ENCODE data around the gene GABRG3.

GABRG3 gene

GRCh38 chr15:27166917-27167316 lies 195.9 kb downstream of the GABRG3 start:
- TF ChIP-seq TOX (CRISPR knock-in tag; IDR thresholded peaks at IDR 0.05; ENCODE audit: borderline replicate concordance): no peak
- TF ChIP-seq ZFP3 (CRISPR knock-in tag; IDR thresholded peaks at IDR 0.05): no peak
- no peak for TF ChIP-seq BACH2 (CRISPR knock-in tag; IDR thresholded peaks at IDR 0.05; ENCODE audit: borderline replicate concordance)
- TF ChIP-seq ZFP30 (CRISPR knock-in tag; IDR thresholded peaks at IDR 0.05): no peak
- TF ChIP-seq, protein P1, sequence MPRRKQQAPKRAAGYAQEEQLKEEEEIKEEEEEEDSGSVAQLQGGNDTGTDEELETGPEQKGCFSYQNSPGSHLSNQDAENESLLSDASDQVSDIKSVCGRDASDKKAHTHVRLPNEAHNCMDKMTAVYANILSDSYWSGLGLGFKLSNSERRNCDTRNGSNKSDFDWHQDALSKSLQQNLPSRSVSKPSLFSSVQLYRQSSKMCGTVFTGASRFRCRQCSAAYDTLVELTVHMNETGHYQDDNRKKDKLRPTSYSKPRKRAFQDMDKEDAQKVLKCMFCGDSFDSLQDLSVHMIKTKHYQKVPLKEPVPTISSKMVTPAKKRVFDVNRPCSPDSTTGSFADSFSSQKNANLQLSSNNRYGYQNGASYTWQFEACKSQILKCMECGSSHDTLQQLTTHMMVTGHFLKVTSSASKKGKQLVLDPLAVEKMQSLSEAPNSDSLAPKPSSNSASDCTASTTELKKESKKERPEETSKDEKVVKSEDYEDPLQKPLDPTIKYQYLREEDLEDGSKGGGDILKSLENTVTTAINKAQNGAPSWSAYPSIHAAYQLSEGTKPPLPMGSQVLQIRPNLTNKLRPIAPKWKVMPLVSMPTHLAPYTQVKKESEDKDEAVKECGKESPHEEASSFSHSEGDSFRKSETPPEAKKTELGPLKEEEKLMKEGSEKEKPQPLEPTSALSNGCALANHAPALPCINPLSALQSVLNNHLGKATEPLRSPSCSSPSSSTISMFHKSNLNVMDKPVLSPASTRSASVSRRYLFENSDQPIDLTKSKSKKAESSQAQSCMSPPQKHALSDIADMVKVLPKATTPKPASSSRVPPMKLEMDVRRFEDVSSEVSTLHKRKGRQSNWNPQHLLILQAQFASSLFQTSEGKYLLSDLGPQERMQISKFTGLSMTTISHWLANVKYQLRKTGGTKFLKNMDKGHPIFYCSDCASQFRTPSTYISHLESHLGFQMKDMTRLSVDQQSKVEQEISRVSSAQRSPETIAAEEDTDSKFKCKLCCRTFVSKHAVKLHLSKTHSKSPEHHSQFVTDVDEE (CRISPR knock-in tag; IDR thresholded peaks at IDR 0.05): no peak
- no peak for TF ChIP-seq ESRRG (CRISPR knock-in tag; IDR thresholded peaks at IDR 0.05)
- TF ChIP-seq ZNF70 (CRISPR knock-in tag; IDR thresholded peaks at IDR 0.05): no peak
- no peak for TF ChIP-seq CREB5 (CRISPR knock-in tag; IDR thresholded peaks at IDR 0.05; ENCODE audit: low read depth)
- no peak for TF ChIP-seq POU6F1 (CRISPR knock-in tag; IDR thresholded peaks at IDR 0.05; ENCODE audit: borderline replicate concordance, low read depth)
- no peak for ATAC-seq

- TF ChIP-seq TCF4 (CRISPR knock-in tag; IDR thresholded peaks at IDR 0.05; ENCODE audit: borderline replicate concordance): no peak
- no peak for ATAC-seq
These were observed 196.8 kb downstream of the GABRG3 start for GRCh38 chr15:27167738-27168137.

GRCh38 chr15:27170851-27171250 lies 199.9 kb downstream of the GABRG3 start:
- no peak for ATAC-seq
- TF ChIP-seq RARB (CRISPR knock-in tag; IDR thresholded peaks at IDR 0.05) (no peak), CREB5 (CRISPR knock-in tag; IDR thresholded peaks at IDR 0.05; ENCODE audit: low read depth) (no peak), ZC3H10 (CRISPR knock-in tag; IDR thresholded peaks at IDR 0.05) (no peak), ZNF8 (CRISPR knock-in tag; IDR thresholded peaks at IDR 0.05) (no peak), TCF4 (CRISPR knock-in tag; IDR thresholded peaks at IDR 0.05; ENCODE audit: borderline replicate concordance) (no peak), ZNF70 (CRISPR knock-in tag; IDR thresholded peaks at IDR 0.05) (no peak), CSDC2 (CRISPR knock-in tag; IDR thresholded peaks at IDR 0.05) (no peak), SNAI2 (CRISPR knock-in tag; IDR thresholded peaks at IDR 0.05) (no peak), GLIS3 (CRISPR knock-in tag; IDR thresholded peaks at IDR 0.05) (no peak), PATZ1 (CRISPR knock-in tag; IDR thresholded peaks at IDR 0.05; ENCODE audit: borderline replicate concordance) (no peak), ISL1 (CRISPR knock-in tag; IDR thresholded peaks at IDR 0.05) (no peak), OSR1 (CRISPR knock-in tag; IDR thresholded peaks at IDR 0.05) (no peak)
- TF ChIP-seq, protein P1 (CRISPR knock-in tag; IDR thresholded peaks at IDR 0.05): no peak

Data from SK-N-SH treated with all-trans-retinoic acid at 6 μM for 48 hours (cell line).